ENCODE results near the gene PMAIP1. TPM values are rescaled to one million over a fixed set of nuclear protein-coding genes. Genes with fewer than 3 reads are reported as not detected.
"Not testable (repeated sequence)": the region's sequence is repeated elsewhere in the genome, so short reads cannot be mapped to it uniquely, and the experiment has no call there.

Gene PMAIP1
- total RNA-seq, 4 donors from 2014 or later, result 0.94 to 2.5 (median 1.4) TPM; not detected in 1

DNA sequence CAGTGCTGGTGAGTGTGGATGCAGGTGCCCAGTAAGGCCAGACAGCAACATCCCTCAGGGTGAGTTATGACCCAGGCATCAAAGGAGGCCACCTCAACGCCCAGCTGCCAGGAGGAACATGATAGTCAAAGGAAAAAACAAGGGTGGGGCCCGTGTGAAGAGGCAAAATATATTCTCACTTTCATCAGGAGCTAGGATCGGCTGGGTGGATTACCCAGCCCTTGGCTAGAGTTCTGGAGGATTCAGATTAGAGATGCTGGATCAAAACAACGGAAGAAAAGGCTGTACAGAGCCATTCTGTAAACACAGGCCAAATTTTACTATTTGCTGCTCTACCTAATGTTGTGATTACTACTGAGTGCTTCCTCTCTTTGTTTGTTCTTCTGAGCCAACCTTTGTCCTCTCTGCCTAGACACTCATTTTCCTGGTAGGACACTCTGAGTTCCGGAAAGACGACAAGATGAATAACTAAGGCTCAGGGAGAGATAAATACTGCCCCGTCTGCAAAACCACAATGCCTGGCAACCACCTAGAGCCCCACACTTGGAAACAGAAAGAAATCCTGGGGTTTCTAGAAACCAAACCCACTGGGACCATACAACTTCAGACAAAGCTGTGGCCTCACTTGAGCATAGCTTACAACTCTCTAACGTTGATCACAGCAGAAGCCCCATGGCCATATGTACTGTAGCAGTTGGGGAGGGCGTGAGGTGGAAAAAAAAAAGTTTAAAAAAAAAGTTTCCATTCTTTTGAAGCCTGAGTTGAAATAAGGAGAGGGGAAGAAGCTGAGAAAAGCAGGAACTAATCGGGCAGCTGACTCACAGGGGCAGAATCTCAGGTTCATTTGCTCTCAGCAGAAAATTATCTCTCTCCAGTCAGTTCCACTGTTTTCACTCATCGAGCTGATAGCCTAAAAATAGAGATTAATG lies 17.8 kb upstream of the PMAIP1 start:
- Histone ChIP-seq H3K36me3 (no peaks in the 10 kb centered on the region), H3K9me3 (no peaks in the 10 kb centered on the region), H3K4me1 (peaks cover 0 to 16% (median 7%) of the 10 kb centered on the region in 4 donors), H3K27ac (peak overlapping the region in 3 of 4 donors; percentile 64 to 84 (median 80)), H3K4me3 (peak overlapping the region in 1 of 4 donors; percentile 17), H3K27me3 (no peaks in the 10 kb centered on the region)
- no peak for TF ChIP-seq POLR2A (IDR thresholded peaks at IDR 0.05)
- TF ChIP-seq, protein P1, sequence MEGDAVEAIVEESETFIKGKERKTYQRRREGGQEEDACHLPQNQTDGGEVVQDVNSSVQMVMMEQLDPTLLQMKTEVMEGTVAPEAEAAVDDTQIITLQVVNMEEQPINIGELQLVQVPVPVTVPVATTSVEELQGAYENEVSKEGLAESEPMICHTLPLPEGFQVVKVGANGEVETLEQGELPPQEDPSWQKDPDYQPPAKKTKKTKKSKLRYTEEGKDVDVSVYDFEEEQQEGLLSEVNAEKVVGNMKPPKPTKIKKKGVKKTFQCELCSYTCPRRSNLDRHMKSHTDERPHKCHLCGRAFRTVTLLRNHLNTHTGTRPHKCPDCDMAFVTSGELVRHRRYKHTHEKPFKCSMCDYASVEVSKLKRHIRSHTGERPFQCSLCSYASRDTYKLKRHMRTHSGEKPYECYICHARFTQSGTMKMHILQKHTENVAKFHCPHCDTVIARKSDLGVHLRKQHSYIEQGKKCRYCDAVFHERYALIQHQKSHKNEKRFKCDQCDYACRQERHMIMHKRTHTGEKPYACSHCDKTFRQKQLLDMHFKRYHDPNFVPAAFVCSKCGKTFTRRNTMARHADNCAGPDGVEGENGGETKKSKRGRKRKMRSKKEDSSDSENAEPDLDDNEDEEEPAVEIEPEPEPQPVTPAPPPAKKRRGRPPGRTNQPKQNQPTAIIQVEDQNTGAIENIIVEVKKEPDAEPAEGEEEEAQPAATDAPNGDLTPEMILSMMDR (IDR thresholded peaks at IDR 0.05), result no peak
- peak in 2 of 3 donors; percentile 56 to 67 for DNase-seq

DNA sequence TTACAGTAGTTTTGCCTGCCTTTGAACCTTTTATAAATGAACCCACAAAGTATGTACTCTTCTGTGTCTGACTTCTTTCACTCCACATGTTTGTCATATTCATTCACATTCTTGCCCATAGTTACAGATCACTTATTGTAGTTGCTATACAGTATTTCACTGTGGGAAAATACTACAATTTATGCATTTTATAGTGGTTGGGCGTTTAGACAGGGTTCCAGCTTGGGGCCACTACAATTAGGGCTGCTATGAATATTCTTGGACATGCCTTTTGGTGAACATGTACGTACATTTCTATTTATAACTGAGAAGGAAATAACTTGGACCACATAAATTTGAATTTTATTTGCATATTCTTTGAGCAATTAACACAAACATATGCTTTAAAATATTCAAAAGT lies 15.4 kb upstream of the PMAIP1 start:
- Histone ChIP-seq H3K27me3 (no peaks in the 10 kb centered on the region), H3K4me1 (peaks cover 0 to 16% (median 7%) of the 10 kb centered on the region in 4 donors), H3K4me3 (no peak overlapping the region), H3K36me3 (no peaks in the 10 kb centered on the region), H3K9me3 (no peaks in the 10 kb centered on the region), H3K27ac (no peak overlapping the region)
- DNase-seq, result no peak
- TF ChIP-seq, protein P1 (IDR thresholded peaks at IDR 0.05), result no peak
- TF ChIP-seq POLR2A (IDR thresholded peaks at IDR 0.05), result no peak

DNA sequence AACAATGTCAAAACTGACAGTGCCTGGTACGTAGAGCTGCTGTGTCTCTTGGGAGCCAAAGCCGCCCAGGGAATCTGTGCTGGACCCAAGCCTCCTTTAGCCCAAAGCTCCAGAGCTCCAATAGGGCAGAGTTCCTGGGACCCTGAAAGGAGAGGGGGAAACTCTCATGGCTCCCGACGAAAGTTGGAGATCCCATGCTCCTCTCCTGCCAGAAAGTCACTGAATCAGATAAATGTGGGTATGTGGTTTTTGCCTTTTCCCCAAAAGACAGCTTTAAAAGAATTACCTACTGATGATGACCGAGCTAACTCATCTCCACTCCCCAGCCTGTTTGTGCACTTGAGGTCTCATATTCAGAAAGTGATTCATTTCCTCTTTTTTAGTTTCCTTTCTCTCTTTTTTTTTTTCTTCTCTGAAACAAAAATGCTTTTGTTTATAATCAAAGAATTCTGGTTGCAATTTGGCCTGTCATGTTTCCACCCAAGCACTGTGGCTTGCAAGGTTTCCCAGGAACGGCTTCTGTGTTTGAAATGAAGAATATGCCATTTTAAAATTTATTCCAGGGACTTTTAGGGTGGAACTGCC lies 14.1 kb upstream of the PMAIP1 start:
- no peaks in the 10 kb centered on the region for H3K9me3 ChIP-seq
- H3K27me3 ChIP-seq, result no peaks in the 10 kb centered on the region
- H3K4me1 ChIP-seq, result peaks cover 0 to 16% (median 7%) of the 10 kb centered on the region in 4 donors
- H3K36me3 ChIP-seq, result no peaks in the 10 kb centered on the region
- TF ChIP-seq, protein P1 (IDR thresholded peaks at IDR 0.05), result no peak
- TF ChIP-seq POLR2A (IDR thresholded peaks at IDR 0.05), result no peak
- H3K27ac ChIP-seq, result peak overlapping the region in 3 of 4 donors; percentile 6 to 46 (median 37)
- H3K4me3 ChIP-seq, result no peak overlapping the region
- DNase-seq, result peak in 1 of 3 donors; percentile 36

DNA sequence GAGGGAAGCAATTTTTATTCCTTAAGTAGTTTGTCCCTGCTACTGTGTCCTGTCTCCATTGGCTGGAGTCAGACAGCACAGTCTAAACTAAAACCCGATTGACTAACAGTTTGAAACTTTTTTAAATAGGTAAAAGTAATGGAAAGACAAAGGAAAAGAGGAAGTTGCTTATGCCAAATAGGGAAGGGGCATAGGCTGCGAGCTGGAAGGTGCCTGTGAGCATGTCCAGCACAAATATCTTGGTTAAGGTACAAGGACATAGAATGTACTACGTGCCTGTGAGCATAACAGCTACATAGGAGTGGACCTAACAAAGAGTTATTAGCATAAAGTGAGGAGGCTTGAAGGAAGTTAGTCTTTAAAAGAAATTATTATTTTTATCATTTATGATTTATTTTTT lies 13.4 kb upstream of the PMAIP1 start:
- DNase-seq, H3K27ac ChIP-seq, H3K36me3 ChIP-seq, H3K4me3 ChIP-seq, H3K27me3 ChIP-seq, H3K9me3 ChIP-seq: not testable (repeated sequence)
- peaks cover 0 to 16% (median 5%) of the 10 kb centered on the region in 4 donors for H3K4me1 ChIP-seq

DNA sequence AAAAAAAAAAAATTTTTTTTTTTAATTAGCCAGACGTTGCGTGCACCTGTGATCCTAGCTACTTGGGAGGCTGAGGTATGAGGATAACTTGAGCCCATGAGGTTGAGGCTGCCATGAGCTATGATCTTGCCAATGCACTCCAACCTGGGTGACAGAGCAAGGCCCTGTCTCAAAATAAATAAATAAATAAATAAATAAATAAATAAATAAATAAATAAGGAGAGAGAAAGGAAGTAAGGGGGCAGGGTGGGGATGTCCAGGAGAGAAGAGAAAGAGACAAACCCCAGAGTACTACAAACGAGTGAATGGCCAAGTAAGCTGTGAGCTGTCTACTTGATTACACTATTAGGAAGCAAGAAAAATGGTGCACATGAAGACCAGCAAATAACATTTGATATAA lies 7.7 kb upstream of the PMAIP1 start:
- no peak overlapping the region for H3K27ac ChIP-seq
- H3K4me3 ChIP-seq, result no peak overlapping the region
- TF ChIP-seq, protein P1 (IDR thresholded peaks at IDR 0.05), result no peak
- TF ChIP-seq POLR2A (IDR thresholded peaks at IDR 0.05), result no peak
- no peaks in the 10 kb centered on the region for H3K4me1 ChIP-seq
- no peaks in the 10 kb centered on the region for H3K36me3 ChIP-seq
- no peaks in the 10 kb centered on the region for H3K27me3 ChIP-seq
- DNase-seq, result no peak
- H3K9me3 ChIP-seq, result no peaks in the 10 kb centered on the region

DNA sequence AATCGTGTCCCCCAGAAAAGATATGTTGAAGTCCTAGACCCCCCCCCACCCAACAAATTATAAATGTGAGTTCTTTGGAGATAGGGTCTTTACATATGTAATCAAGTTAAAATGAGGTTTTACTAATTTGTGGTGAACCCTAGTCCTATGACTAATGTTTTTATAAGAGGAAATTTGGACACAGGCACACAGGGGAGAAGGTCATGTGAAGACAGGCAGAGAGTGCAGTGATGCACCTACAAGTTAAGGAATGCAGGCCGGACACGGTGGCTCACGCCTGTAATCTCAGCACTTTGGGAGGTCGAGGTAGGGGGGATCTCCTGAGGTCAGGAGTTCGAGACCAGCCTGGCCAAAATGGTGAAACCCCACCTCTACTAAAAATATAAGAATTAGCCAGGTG lies 5.8 kb upstream of the PMAIP1 start:
- no peak for TF ChIP-seq POLR2A (IDR thresholded peaks at IDR 0.05)
- TF ChIP-seq, protein P1 (IDR thresholded peaks at IDR 0.05), result no peak
- Histone ChIP-seq H3K27ac (no peak overlapping the region), H3K27me3 (no peaks in the 10 kb centered on the region)

More for the DNA sequence above, 5.8 kb upstream of the PMAIP1 start:
- Histone ChIP-seq H3K36me3 (no peaks in the 10 kb centered on the region), H3K4me3 (no peak overlapping the region), H3K4me1 (no peaks in the 10 kb centered on the region), H3K9me3 (no peaks in the 10 kb centered on the region)
- DNase-seq, result no peak
